HepG2 (cell line): Measurements from ENCODE around the gene GGA2. TPM values are rescaled to one million over a fixed set of nuclear protein-coding genes. Genes with fewer than 3 reads are reported as not detected.

Experiments
- AKNA ChIP-seq: sonication (generic); formaldehyde crosslinking; IDR thresholded peaks from 2 replicates; pipeline ENCODE4 v1.4.0; 2020; ENCODE audit warnings: missing genetic modification reagents, borderline replicate concordance
- CENPT ChIP-seq: sonication (generic); formaldehyde crosslinking; IDR thresholded peaks from 2 replicates; pipeline ENCODE4 v1.8.0; 2022; ENCODE audit warnings: low read depth, mild to moderate bottlenecking, moderate library complexity, missing genetic modification reagents
- ETV5 ChIP-seq: IDR thresholded peaks from 2 replicates; pipeline ENCODE4 v1.6.1; 2018; ENCODE audit warnings: missing biosample characterization, missing genetic modification reagents, inconsistent platforms, borderline replicate concordance
- HNRNPK ChIP-seq: fragments of 200-400 bp; formaldehyde crosslinking; IDR thresholded peaks from 2 replicates; pipeline ENCODE4 v1.6.1; 2018; ENCODE audit warnings: low read length, low read depth, moderate library complexity, mild to moderate bottlenecking; ENCODE audit not compliant: poor library complexity, severe bottlenecking
- KDM1A ChIP-seq: IDR thresholded peaks from 2 replicates; pipeline ENCODE4 v1.6.1; 2016; ENCODE audit warnings: missing compliant biosample characterization
- LRRFIP1 ChIP-seq: sonication (generic); formaldehyde crosslinking; conservative IDR thresholded peaks from 2 replicates; pipeline ENCODE4 v1.4.0; 2020; ENCODE audit warnings: missing genetic modification reagents
- MTF1 ChIP-seq: sonication (generic); formaldehyde crosslinking; IDR thresholded peaks from 2 replicates; pipeline ENCODE4 v1.5.0; 2020; ENCODE audit warnings: missing genetic modification reagents
- MYPOP ChIP-seq: sonication (generic); formaldehyde crosslinking; IDR thresholded peaks from 2 replicates; pipeline ENCODE4 v1.8.1; 2023; ENCODE audit warnings: mild to moderate bottlenecking, moderate library complexity, missing genetic modification reagents
- NFE2 ChIP-seq: sonication (generic); formaldehyde crosslinking; IDR thresholded peaks from 2 replicates; pipeline ENCODE4 v1.4.0; 2020; ENCODE audit warnings: missing genetic modification reagents
- NR3C1 ChIP-seq: sonication (generic); formaldehyde crosslinking; IDR thresholded peaks from 2 replicates; pipeline ENCODE4 v1.4.0; 2020; ENCODE audit warnings: missing genetic modification reagents
- RAD21 ChIP-seq: fragments of 450-650 bp; formaldehyde crosslinking; IDR thresholded peaks from 2 replicates; pipeline ENCODE4 v1.5.0; 2020; ENCODE audit warnings: mild to moderate bottlenecking
- THAP8 ChIP-seq: sonication (generic); formaldehyde crosslinking; IDR thresholded peaks from 2 replicates; pipeline ENCODE4 v1.5.1; 2020; ENCODE audit warnings: missing genetic modification reagents, mild to moderate bottlenecking, borderline replicate concordance
- XBP1 ChIP-seq: sonication (generic); formaldehyde crosslinking; IDR thresholded peaks from 2 replicates; pipeline ENCODE4 v1.5.0; 2020; ENCODE audit warnings: missing genetic modification reagents
- YY1 ChIP-seq: IDR thresholded peaks from 2 replicates; pipeline ENCODE4 v1.6.1; 2011; ENCODE audit warnings: low read length, low read depth, moderate library complexity, mild to moderate bottlenecking; ENCODE audit not compliant: insufficient read depth, insufficient replicate concordance
- ZNF101 ChIP-seq: sonication (generic); formaldehyde crosslinking; IDR thresholded peaks from 2 replicates; pipeline ENCODE4 v1.4.0; 2020; ENCODE audit warnings: mild to moderate bottlenecking, low read depth, missing genetic modification reagents, borderline replicate concordance
- ZNF329 ChIP-seq: sonication (generic); formaldehyde crosslinking; IDR thresholded peaks from 2 replicates; pipeline ENCODE4 v1.9.0; 2021; ENCODE audit warnings: low read depth, mild to moderate bottlenecking, missing genetic modification reagents
- ZNF451 ChIP-seq: sonication (generic); formaldehyde crosslinking; IDR thresholded peaks from 2 replicates; pipeline ENCODE4 v1.5.0; 2020; ENCODE audit warnings: mild to moderate bottlenecking, missing genetic modification reagents
- ZNF614 ChIP-seq: IDR thresholded peaks from 2 replicates; pipeline ENCODE4 v1.6.1; 2018; ENCODE audit warnings: missing biosample characterization, missing genetic modification reagents, inconsistent platforms, borderline replicate concordance
- ZNF703 ChIP-seq: sonication (generic); formaldehyde crosslinking; IDR thresholded peaks from 2 replicates; pipeline ENCODE4 v1.5.1; 2020; ENCODE audit warnings: missing genetic modification reagents, mild to moderate bottlenecking, moderate library complexity, borderline replicate concordance
- polyA plus RNA-seq, 8 experiments: library from polyadenylated mRNA; depleted of rRNA in 3 of 8; stranded (reverse) in 7 of 8; unstranded in 1 of 8; fragments of >200 nt; fragmentation: Illumina TruSeq in 4 of 8; extraction: Trizol in 4 of 8; gene quantifications; 2 replicates each; pipeline versions ENCODE4 v1.2.1 to v1.2.3, GENCODE V29; 2011 to 2016; ENCODE audit warnings: low read depth in 4 of 8, missing spikeins in 1 of 8, mixed read lengths in 1 of 8; ENCODE audit not compliant: insufficient read depth in 1 of 8
- total RNA-seq, 5 experiments: library from RNA; depleted of rRNA; stranded (reverse); fragments of >200 nt; fragmentation: Illumina TruSeq; extraction: Trizol; gene quantifications; 2 replicates each; pipeline ENCODE4 v1.2.3, GENCODE V29; 2016; ENCODE audit warnings: low read depth in 1 of 5

Gene GGA2
- total and polyA plus RNA-seq, 2 of the 13 experiments (the other 11 are each of a cell fraction or from before 2014, with no cell fraction given), result 51.5 to 69.8 TPM

- TF ChIP-seq MYPOP (peak; percentile 97), MTF1 (CRISPR knock-in tag) (peak; percentile 69; the same call in 1 of the 2 replicates), KDM1A (no peak), ZNF451 (CRISPR knock-in tag) (peak; percentile 95), THAP8 (CRISPR knock-in tag) (peak; percentile 29; the same call in 1 of the 2 replicates), RAD21 (CRISPR knock-in tag) (peak; percentile 57; the same call in 1 of the 2 replicates), ZNF101 (CRISPR knock-in tag) (no peak), NR3C1 (CRISPR knock-in tag) (peak; percentile 63; the same call in 1 of the 2 replicates), ETV5 (peak; percentile 62), XBP1 (CRISPR knock-in tag) (no peak; the same call in 1 of the 2 replicates), HNRNPK (no peak), ZNF614 (CRISPR knock-in tag) (peak; percentile 93; the same call in 1 of the 2 replicates), YY1 (peak; percentile 66), LRRFIP1 (CRISPR knock-in tag) (0 out of 2 replicates have a peak, but pooled peaks have one; percentile 21), NFE2 (peak; percentile 52; the same call in 1 of the 2 replicates), AKNA (CRISPR knock-in tag) (peak; percentile 83; the same call in 1 of the 2 replicates), ZNF329 (CRISPR knock-in tag) (0 out of 2 replicates have a peak, but pooled peaks have one; percentile 24), CENPT (CRISPR knock-in tag) (0 out of 2 replicates have a peak, but pooled peaks have one; percentile 89), ZNF703 (CRISPR knock-in tag) (peak; percentile 95; the same call in 1 of the 2 replicates)
Measured at GRCh38 chr16:23452572-23453337, 57.5 kb downstream of the GGA2 start, which contains the start of gene COG7 (continued).
